ENCODE data around the gene COL4A2.

The COL4A2 gene

GRCh38 chr13:110299283-110299840, 7.7 kb upstream of the COL4A2 start:
- H3K4me1 ChIP-seq (ENCODE audit: control insufficient read depth, insufficient read depth, low read length), result no peaks in the 10 kb centered on the region
- TF ChIP-seq ZNF560 (tag by site-specific recombination; IDR thresholded peaks at IDR 0.05; ENCODE audit: borderline replicate concordance) (no peak), GLIS1 (tag by site-specific recombination; IDR thresholded peaks at IDR 0.05) (peak; percentile 29; the same call in 1 of the 2 replicates), ZNF558 (tag by site-specific recombination; IDR thresholded peaks at IDR 0.05) (no peak), ZNF626 (tag by site-specific recombination; IDR thresholded peaks at IDR 0.05) (no peak), GLI4 (tag by site-specific recombination; IDR thresholded peaks at IDR 0.05) (no peak)
- CTCF ChIA-PET, result interaction anchor here (1.0 to 2.3 kb wide), 2 partner anchors 113 to 156 kb away, joined by 3 to 10 read pairs; no protein-coding TSS in a partner anchor
- no peak overlapping the region for H3K4me3 ChIP-seq (ENCODE audit: low read depth, low read length)
- no peak overlapping the region for H3K27ac ChIP-seq (ENCODE audit: extremely low read depth, low read depth, low read length)
- POLR2A ChIA-PET, result no interaction called here
- no peaks in the 10 kb centered on the region for H3K9me3 ChIP-seq (ENCODE audit: control insufficient read depth, insufficient read depth, low read depth, low read length)
- no peaks in the 10 kb centered on the region for H3K36me3 ChIP-seq (ENCODE audit: control insufficient read depth in 2 of 2, insufficient read depth in 1 of 2, low read length in 2 of 2)

- ChIA-PET POLR2A (interaction anchor here (1.1 kb wide), 1 partner anchor 43 kb away, joined by 3 read pairs; no protein-coding TSS in a partner anchor), CTCF (interaction anchor here (1.0 to 2.3 kb wide), 2 partner anchors 112 to 155 kb away, joined by 3 to 10 read pairs; no protein-coding TSS in a partner anchor)
Observed at GRCh38 chr13:110300090-110300815, 6.8 kb upstream of the COL4A2 start.

GRCh38 chr13:110301083-110301482, 6.0 kb upstream of the COL4A2 start:
- H3K27ac ChIP-seq (ENCODE audit: extremely low read depth, low read depth, low read length), result no peak overlapping the region
- TF ChIP-seq HIC1 (tag by site-specific recombination; IDR thresholded peaks at IDR 0.05) (no peak), ZNF391 (tag by site-specific recombination; IDR thresholded peaks at IDR 0.05; ENCODE audit: borderline replicate concordance, low read depth) (no peak), SCRT1 (tag by site-specific recombination; IDR thresholded peaks at IDR 0.05; ENCODE audit: borderline replicate concordance) (no peak), AEBP2 (tag by site-specific recombination; IDR thresholded peaks at IDR 0.05; ENCODE audit: borderline replicate concordance) (no peak), TCF7L2 (IDR thresholded peaks at IDR 0.05; ENCODE audit: borderline replicate concordance, low read depth, low read length) (no peak)
- ChIA-PET POLR2A (interaction anchor here (1.1 kb wide), 1 partner anchor 43 kb away, joined by 3 read pairs; no protein-coding TSS in a partner anchor), CTCF (interaction anchor here (2.3 kb wide), 1 partner anchor 111 kb away, joined by 10 read pairs; no protein-coding TSS in a partner anchor)
- H3K9me3 ChIP-seq (ENCODE audit: control insufficient read depth, insufficient read depth, low read depth, low read length), result no peaks in the 10 kb centered on the region
- no peaks in the 10 kb centered on the region for H3K36me3 ChIP-seq (ENCODE audit: control insufficient read depth in 2 of 2, insufficient read depth in 1 of 2, low read length in 2 of 2)
- no peaks in the 10 kb centered on the region for H3K4me1 ChIP-seq (ENCODE audit: control insufficient read depth, insufficient read depth, low read length)
- no peak overlapping the region for H3K4me3 ChIP-seq (ENCODE audit: low read depth, low read length)

More at GRCh38 chr13:110300090-110300815, 6.8 kb upstream of the COL4A2 start:
- H3K27ac ChIP-seq (ENCODE audit: extremely low read depth, low read depth, low read length), result no peak overlapping the region
- no peaks in the 10 kb centered on the region for H3K9me3 ChIP-seq (ENCODE audit: control insufficient read depth, insufficient read depth, low read depth, low read length)
- H3K36me3 ChIP-seq (ENCODE audit: control insufficient read depth in 2 of 2, insufficient read depth in 1 of 2, low read length in 2 of 2), result no peaks in the 10 kb centered on the region
- H3K4me3 ChIP-seq (ENCODE audit: low read depth, low read length), result no peak overlapping the region
- no peaks in the 10 kb centered on the region for H3K4me1 ChIP-seq (ENCODE audit: control insufficient read depth, insufficient read depth, low read length)
- no peak for TF ChIP-seq ZNF548 (tag by site-specific recombination; IDR thresholded peaks at IDR 0.05)
- TF ChIP-seq REST (tag by site-specific recombination; IDR thresholded peaks at IDR 0.05), result no peak
- TF ChIP-seq ZNF426 (tag by site-specific recombination; IDR thresholded peaks at IDR 0.05), result no peak
- no peak for TF ChIP-seq ZNF624 (tag by site-specific recombination; IDR thresholded peaks at IDR 0.05)
